SU-DHL-6 (cell line): ENCODE results near the gene ZNF532.

Experiments used
- EZH2phosphoT487 ChIP-seq: fragments of 200-600 bp; sonication (generic), shearing (Covaris generic); conservative IDR thresholded peaks from 2 replicates; pipeline ENCODE4 v1.6.1; 2018; ENCODE audit warnings: mild to moderate bottlenecking, antibody characterized with exemption, low read length, moderate library complexity, mixed read lengths
- TF ChIP-seq, protein P1 (sequence below): fragments of 200-600 bp; sonication (generic); IDR thresholded peaks from one replicate; pipeline ENCODE4 v1.5.1; 2017; ENCODE audit warnings: antibody characterized with exemption, mild to moderate bottlenecking, low read length, moderate library complexity; ENCODE audit not compliant: insufficient read depth, poor library complexity, severe bottlenecking

DNA sequence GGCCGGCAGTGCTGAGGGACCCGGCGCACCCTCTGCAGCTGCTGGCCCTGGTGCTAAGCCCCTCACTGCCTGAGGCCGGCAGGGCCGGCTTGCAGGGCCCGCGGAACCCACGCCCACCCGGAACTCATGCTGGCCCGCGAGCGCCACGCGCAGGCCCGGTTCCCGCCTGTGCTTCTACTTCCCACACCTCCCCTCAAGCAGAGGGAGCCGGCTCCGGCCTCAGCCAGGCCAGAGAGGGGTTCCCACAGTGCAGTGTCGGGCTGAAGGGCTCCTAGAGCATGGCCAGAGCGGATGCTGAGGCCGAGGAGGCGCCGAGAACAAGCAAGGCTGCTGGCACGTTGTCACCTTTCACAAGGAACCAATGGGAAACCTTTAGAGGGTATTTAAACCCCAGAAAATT, 36.8 kb upstream of the ZNF532 start:
- TF ChIP-seq, protein P1, sequence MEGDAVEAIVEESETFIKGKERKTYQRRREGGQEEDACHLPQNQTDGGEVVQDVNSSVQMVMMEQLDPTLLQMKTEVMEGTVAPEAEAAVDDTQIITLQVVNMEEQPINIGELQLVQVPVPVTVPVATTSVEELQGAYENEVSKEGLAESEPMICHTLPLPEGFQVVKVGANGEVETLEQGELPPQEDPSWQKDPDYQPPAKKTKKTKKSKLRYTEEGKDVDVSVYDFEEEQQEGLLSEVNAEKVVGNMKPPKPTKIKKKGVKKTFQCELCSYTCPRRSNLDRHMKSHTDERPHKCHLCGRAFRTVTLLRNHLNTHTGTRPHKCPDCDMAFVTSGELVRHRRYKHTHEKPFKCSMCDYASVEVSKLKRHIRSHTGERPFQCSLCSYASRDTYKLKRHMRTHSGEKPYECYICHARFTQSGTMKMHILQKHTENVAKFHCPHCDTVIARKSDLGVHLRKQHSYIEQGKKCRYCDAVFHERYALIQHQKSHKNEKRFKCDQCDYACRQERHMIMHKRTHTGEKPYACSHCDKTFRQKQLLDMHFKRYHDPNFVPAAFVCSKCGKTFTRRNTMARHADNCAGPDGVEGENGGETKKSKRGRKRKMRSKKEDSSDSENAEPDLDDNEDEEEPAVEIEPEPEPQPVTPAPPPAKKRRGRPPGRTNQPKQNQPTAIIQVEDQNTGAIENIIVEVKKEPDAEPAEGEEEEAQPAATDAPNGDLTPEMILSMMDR, result no peak
- TF ChIP-seq EZH2phosphoT487, result no peak
